HG03460 (cell line): Measurements from ENCODE around the gene GSK3A.

ENCODE experiments used
- ATAC-seq: cut with Tn5 transposase; IDR thresholded peaks from one replicate; pipeline ENCODE4 v1.9.1; 2021; ENCODE audit not compliant: unreplicated experiment

Gene GSK3A

GRCh38 chr19:42201489-42202289 is 40.7 kb downstream of the GSK3A start:
- ATAC-seq, result no peak

- ATAC-seq, result no peak
Measured at GRCh38 chr19:42200116-42200715, 42.2 kb downstream of the GSK3A start.

- ATAC-seq, result peak; percentile 40
Measured at GRCh38 chr19:42199440-42200115, 42.8 kb downstream of the GSK3A start.

- ATAC-seq, result peak; percentile 53
Measured at GRCh38 chr19:42198676-42199439, 43.5 kb downstream of the GSK3A start.

GRCh38 chr19:42197375-42197817 is 45.0 kb downstream of the GSK3A start:
- no peak for ATAC-seq

GRCh38 chr19:42196011-42197001 is 46.1 kb downstream of the GSK3A start:
- ATAC-seq, result no peak

- no peak for ATAC-seq
Measured at GRCh38 chr19:42193706-42194105, 48.7 kb downstream of the GSK3A start.

- no peak for ATAC-seq
Measured at GRCh38 chr19:42193294-42193693, 49.1 kb downstream of the GSK3A start.

- ATAC-seq, result no peak
Measured at GRCh38 chr19:42191855-42192254, 50.5 kb downstream of the GSK3A start.

GRCh38 chr19:42191330-42191729 is 51.1 kb downstream of the GSK3A start:
- no peak for ATAC-seq

GRCh38 chr19:42189133-42189532 is 53.3 kb downstream of the GSK3A start:
- ATAC-seq, result no peak

- no peak for ATAC-seq
Measured at GRCh38 chr19:42188665-42189064, 53.7 kb downstream of the GSK3A start.

- ATAC-seq, result no peak
Measured at GRCh38 chr19:42185277-42185676, 57.1 kb downstream of the GSK3A start.

- ATAC-seq, result no peak
Measured at GRCh38 chr19:42184401-42184861, 58.0 kb downstream of the GSK3A start.
